Activated CD4-positive, alpha-beta T cell treated with anti-CD3 and anti-CD28 coated beads, Interleukin-2, amount 50 U/mL, for 24 hours (primary cell): Measurements from ENCODE around the gene IQSEC3.
"Not testable (repeated sequence)": the region's sequence is repeated elsewhere in the genome, so short reads cannot be mapped to it uniquely, and the experiment has no call there.

ENCODE experiments used
- DNase-seq, 2 donors: peaks; one replicate each; pipeline ENCODE4 v3.0.0-alpha.2; 2020; ENCODE audit warnings: low read depth in 1 of 2, low spot score in 1 of 2

Gene IQSEC3

DNA sequence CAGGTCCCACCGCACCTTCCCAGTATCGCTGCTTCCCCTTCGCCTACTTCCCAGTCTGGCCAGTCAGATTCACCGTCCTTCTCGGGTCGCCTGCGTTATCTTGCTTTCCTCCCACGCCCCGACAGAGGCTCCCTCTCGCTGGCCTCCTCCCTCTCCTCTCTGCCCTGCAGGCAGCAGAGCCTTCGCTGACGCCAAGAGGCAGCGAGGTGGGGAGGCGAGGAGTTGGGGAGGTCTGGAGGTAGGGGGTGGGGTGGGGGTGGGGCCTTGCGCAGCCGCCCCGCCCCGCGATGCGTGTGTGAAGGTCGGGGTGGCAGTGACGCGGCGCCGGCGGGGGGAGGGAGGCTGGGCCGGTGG is at the start of gene IQSEC3:
Gene IQSEC3 (plus strand): TSS at position 340 of the 354 bp plus-strand sequence. CDS start 116 bp downstream, outside the sequence.
- not testable (repeated sequence) for DNase-seq

GRCh38 chr12:17370-18340 is 48.9 kb upstream of the IQSEC3 start:
- not testable (repeated sequence) for DNase-seq

DNA sequence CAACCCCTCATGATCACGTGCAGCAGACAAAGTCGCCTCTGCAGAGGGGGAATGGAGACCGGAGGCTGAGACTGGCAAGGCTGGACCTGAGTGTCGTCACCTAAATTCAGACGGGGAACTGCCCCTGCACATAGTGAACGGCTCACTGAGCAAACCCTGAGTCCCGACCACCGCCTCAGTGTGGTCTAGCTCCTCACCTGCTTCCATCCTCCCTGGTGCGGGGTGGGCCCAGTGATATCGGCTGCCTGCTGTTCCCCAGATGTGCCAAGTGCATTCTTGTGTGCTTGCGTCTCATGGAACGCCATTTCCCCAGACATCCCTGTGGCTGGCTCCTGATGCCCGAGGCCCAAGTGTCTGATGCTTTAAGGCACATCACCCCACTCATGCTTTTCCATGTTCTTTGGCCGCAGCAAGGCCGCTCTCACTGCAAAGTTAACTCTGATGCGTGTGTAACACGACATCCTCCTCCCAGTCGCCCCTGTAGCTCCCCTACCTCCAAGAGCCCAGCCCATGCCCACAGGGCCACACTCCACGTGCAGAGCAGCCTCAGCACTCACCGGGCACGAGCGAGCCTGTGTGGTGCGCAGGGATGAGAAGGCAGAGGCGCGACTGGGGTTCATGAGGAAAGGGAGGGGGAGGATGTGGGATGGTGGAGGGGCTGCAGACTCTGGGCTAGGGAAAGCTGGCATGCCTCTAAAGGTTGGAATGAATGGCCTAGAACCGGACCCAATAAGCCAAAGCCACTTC is 47.6 kb upstream of the IQSEC3 start:
- not testable (repeated sequence) for DNase-seq

- DNase-seq = not testable (repeated sequence)
These were observed 46.7 kb upstream of the IQSEC3 start for GRCh38 chr12:19906-20305.

DNA sequence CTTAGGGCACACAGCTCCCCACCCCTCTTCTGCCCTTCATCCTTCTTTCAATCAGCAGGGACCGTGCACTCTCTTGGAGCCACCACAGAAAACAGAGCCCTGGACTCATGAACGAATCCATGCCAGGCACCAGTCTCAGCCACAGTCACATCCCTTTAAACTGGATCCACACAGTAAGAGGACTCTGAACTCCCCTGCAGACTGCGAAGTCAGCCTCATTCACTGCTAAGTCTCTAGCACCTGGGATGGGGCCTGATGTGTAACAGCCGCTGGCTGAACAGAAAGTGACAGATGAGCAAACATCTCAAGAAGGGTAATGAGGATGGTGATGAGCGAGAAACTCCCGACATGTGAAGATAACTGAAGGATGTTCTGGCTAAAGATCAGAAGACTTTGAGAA is 45.8 kb upstream of the IQSEC3 start:
- no peak for DNase-seq

- no peak for DNase-seq
These were observed 45.0 kb upstream of the IQSEC3 start for GRCh38 chr12:21301-22189.

DNA sequence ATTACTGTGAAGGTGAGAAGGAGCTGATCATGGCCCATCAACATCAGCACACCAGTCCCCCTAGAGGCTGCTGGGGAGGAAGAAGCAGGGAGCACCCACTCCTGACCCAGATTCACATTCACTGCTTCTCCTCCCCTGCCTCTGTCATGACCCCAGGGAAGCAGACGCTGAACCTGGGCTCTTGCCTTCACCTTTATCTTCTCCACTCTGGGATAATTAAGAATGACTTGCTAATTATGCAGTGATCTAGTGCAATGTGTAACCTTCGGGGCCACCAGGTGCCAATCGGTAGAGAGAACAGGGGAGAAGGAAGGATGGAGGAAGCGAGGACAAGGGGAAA is 44.4 kb upstream of the IQSEC3 start:
- DNase-seq = no peak

GRCh38 chr12:22530-23201 is 43.9 kb upstream of the IQSEC3 start:
- DNase-seq = no peak

GRCh38 chr12:27904-28303 is 38.7 kb upstream of the IQSEC3 start:
- DNase-seq = not testable (repeated sequence)

- not testable (repeated sequence) for DNase-seq
These were observed 27.8 kb upstream of the IQSEC3 start for GRCh38 chr12:38775-39174.

DNA sequence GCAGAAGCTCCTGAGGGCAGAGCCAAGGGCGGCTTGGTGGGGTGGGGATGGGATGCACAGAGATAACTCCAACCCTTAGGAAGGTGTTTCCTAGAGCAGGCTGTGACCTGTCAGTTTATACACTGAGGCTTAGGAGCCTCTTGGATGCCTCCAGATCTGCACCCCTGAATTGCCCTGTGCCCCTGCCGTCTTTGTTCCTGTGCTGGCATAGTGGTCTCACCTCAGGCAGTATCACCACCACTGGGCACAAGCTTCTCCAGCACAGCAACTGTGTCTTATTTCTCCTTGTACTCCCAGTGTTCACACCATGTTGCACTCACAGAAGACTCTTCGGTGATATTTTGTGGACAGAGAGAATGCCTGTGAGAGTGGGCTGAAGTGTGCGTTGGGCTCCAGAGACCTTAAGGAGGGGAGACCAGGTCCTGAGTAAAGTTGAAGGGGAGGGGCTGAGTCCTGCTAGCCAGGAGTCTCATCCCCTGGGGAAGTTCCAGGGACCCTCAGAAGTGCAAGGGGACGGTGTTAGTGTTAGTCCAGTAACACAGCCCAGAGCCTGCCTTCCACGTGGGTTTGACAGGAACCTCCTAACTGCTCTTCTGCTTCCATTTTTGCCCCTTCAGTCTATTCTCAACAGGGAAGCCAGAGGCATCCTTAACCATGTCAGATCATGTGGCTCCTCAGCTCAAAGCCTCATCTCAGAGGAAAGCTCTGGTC is 26.9 kb upstream of the IQSEC3 start:
- not testable (repeated sequence) for DNase-seq

DNA sequence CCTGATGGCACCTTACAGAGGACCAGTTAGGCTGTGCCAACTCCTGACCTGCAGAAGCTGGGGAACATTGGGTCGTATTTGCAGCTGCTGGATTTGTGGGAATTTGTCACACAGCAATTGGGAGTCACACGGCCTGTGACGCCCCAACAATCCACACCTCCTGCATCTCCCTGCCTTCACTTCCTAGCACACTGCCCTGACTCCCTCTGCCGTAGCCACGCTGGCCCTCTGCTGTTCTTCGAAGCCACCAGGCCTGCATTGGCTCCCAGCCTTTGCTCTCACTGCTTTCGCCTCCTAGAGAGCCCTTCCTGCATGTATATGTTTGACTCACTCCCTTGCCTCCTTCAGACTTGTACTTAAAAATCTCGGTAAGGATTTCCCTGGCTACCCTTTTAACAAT is 22.2 kb upstream of the IQSEC3 start:
- DNase-seq = not testable (repeated sequence)

DNA sequence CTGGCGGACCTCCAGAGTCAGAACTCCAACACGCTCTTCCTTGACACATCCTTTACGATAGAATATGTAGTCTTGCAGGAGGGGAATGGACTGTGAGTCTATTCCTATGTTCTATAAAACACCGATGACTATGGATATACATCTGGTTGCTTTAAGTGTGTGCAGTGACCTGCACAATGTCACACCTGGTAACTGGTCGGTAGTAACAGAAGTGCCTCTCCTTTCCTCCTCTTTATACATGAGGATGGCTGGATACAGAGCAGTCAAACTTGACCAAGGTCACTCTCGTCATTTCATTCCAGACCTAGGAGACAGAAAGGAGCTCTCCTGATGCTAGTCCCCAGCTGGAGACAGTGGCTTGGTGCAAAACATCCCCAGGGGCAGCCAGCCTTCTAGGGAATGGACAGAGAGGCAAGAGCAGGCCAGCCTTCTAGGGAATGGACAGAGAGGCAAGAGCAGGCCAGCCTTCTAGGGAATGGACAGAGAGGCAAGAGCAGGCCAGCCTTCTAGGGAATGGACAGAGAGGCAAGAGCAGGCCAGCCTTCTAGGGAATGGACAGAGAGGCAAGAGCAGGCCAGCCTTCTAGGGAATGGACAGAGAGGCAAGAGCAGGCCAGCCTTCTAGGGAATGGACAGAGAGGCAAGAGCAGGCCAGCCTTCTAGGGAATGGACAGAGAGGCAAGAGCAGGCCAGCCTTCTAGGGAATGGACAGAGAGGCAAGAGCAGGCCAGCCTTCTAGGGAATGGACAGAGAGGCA is 21.2 kb upstream of the IQSEC3 start:
- not testable (repeated sequence) for DNase-seq

DNA sequence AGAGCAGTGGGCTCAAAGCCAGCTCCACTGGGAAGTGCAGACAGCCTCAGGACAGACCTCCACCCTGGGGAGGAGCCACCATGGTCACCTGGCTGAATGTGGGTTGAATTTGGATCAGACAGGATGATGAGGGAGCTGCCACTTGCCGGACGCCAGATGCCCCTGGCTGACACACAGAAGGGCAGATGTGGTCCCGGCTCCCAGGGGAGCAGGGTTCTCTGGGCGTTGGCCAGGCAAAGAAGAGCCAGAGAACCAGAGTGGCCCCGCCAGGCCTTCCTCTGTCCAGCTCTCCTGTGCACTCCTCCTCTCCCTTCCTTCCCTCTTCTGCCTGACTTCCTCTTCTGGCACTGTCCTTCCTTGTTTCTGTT is 20.6 kb upstream of the IQSEC3 start:
- DNase-seq = not testable (repeated sequence)

GRCh38 chr12:46542-46941 is 20.0 kb upstream of the IQSEC3 start:
- DNase-seq = not testable (repeated sequence)

GRCh38 chr12:47699-48226 is 18.8 kb upstream of the IQSEC3 start:
- DNase-seq = not testable (repeated sequence)

DNA sequence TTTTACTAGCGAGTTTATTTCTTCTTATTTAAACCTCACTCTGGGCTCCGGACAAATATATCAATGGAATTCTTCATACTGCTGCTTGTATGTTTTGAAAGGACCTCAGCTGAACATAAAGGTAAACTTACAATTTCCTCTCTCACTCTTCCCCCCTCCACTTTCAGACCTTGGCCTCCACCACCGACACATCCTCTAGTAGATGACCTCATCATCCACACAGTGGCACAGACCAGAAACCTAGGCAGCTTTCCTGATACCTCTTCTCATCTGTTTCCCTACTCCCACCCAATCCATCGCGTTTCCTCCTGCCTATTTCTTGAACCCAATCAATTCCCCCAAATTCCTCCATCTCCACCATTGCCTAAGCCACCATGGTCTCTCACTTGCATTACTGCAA is 17.4 kb upstream of the IQSEC3 start:
- not testable (repeated sequence) for DNase-seq

- not testable (repeated sequence) for DNase-seq
These were observed 15.5 kb upstream of the IQSEC3 start for GRCh38 chr12:51087-51486.

GRCh38 chr12:51962-52361 is 14.6 kb upstream of the IQSEC3 start:
- DNase-seq = not testable (repeated sequence)
